ENCODE results near the gene CLEC4G. TPM values are rescaled to one million over a fixed set of nuclear protein-coding genes. Genes with fewer than 3 reads are reported as not detected.

The CLEC4G gene
- total RNA-seq, 2 experiments from 2014 or later = not detected

DNA sequence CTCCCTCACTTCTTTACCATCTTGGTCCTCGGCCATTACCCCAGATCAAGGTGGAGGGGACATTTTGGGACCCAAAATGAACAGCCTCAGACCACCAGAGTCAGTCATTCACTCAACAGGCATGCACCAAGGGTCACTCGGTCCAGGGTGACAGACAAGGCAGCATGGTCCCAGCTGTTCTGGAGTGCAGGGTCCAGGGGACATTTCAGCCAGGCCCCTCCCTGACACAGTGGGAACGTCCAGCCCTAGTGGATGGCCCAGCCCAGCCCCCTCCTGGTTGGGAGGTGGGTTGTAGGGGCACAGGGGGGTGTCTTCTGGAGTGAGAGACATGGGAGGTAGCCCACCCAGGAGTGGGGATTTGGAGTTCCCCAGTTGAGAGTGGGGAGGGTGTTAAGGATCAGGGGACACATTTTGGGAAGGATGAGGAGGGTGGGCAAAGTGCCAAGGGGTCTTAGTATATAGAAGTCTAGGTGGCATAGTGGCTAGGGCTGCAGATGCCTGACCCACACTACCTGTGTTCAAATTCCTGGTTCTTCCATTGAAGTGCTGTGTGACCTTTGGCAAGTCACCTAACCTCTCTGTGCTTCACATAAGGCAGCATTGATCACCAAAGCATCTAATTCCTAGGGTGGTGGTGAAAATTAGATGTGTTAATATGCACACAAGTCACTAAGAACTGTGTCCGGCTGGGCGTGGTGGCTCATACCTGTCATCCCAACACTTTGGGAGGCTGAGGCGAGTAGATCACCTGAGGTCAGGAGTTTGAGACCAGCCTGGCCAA, 27.4 kb downstream of the CLEC4G start:
- peaks cover 26% of the 10 kb centered on the region for H3K4me1 Mint-ChIP-seq
- no peak for ATAC-seq (ENCODE audit: low read depth)
- H3K9me3 Mint-ChIP-seq = no peaks in the 10 kb centered on the region
- peaks cover 11% of the 10 kb centered on the region for H3K27me3 Mint-ChIP-seq
- H3K27ac Mint-ChIP-seq = no peak overlapping the region
- POLR2A ChIA-PET = interaction anchor here (1.0 kb wide), 1 partner anchor 15 kb away, joined by 5 read pairs; no protein-coding TSS in a partner anchor
- H3K36me3 Mint-ChIP-seq = no peaks in the 10 kb centered on the region
- H3K4me3 Mint-ChIP-seq = no peak overlapping the region
- DNase-seq = no peak

DNA sequence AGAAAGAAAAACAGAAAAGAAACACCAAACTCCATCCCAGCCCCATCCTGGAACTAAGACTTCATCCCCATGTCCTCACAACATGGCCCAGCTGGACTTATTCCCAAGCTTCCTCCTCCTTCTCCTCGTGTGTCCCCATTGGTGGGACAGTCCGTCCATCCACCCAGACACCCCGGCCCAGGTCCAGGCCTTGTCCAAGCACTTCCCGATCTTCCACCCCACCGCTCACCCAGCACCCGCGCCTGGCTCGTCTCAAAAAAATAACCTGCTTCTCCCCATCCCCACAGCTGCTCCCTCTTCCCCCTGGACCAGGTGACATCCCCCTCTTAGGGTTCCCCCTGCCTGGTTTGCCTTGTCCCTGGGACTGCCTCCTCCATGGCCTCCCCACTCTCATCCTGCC, 28.6 kb downstream of the CLEC4G start:
- H3K36me3 Mint-ChIP-seq = no peaks in the 10 kb centered on the region
- DNase-seq = no peak
- H3K4me3 Mint-ChIP-seq = no peak overlapping the region
- H3K9me3 Mint-ChIP-seq = no peaks in the 10 kb centered on the region
- POLR2A ChIA-PET = no interaction called here
- peaks cover 26% of the 10 kb centered on the region for H3K4me1 Mint-ChIP-seq
- ATAC-seq (ENCODE audit: low read depth) = no peak
- H3K27me3 Mint-ChIP-seq = peaks cover 17% of the 10 kb centered on the region
- peak overlapping the region; percentile 50 for H3K27ac Mint-ChIP-seq

DNA sequence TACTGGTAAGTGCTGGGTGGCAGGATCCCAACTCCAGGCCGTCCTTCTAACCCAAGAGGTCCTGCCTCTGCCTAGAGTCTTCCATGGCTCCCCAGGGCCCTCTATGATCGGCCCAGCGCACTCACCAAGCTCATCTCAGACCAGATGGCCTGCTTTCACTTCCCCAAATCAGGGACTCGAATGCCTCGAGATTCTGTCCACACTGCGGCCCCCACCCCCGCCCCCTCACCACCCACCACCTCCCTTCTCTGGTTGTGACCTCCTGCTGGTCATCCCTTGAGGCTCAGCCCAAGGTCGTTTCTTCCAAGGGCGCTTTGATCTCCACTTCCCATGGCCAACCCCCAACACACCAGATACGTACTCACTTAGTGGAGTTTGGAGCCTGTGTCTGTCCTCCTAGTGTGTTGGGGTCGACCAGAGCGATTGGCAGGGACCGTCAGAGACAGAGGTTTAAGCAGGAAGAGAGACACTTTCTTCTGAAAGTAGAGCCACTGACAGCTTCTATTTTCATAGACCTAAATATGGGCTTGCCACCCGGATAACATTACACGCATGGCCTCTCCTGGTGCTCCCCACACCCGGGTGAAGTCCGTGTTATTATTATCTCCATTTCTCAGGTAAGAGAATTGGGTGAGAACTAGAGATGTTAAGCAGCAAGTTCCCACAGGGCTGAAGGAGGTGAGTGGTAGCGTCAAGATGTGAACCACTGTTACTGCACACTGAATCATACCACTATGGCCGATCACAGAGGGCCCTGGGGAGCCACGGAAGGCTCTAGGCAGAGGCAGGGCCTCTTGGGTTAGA, 30.1 kb downstream of the CLEC4G start, which contains the start of gene FCER2:
FCER2 (minus strand) TSS at position 478 of the 804 bp plus-strand sequence. CDS start 2,371 bp downstream, outside the sequence.
- Mint-ChIP-seq H3K9me3 (no peaks in the 10 kb centered on the region), H3K27me3 (peaks cover 17% of the 10 kb centered on the region), H3K36me3 (no peaks in the 10 kb centered on the region), H3K4me1 (peaks cover 24% of the 10 kb centered on the region), H3K27ac (peak within 1 kb of the TSS; percentile 43), H3K4me3 (no peak within 1 kb of the TSS)
- ATAC-seq (ENCODE audit: low read depth) (no peak), DNase-seq (no peak)
- POLR2A ChIA-PET = no interaction called here

DNA sequence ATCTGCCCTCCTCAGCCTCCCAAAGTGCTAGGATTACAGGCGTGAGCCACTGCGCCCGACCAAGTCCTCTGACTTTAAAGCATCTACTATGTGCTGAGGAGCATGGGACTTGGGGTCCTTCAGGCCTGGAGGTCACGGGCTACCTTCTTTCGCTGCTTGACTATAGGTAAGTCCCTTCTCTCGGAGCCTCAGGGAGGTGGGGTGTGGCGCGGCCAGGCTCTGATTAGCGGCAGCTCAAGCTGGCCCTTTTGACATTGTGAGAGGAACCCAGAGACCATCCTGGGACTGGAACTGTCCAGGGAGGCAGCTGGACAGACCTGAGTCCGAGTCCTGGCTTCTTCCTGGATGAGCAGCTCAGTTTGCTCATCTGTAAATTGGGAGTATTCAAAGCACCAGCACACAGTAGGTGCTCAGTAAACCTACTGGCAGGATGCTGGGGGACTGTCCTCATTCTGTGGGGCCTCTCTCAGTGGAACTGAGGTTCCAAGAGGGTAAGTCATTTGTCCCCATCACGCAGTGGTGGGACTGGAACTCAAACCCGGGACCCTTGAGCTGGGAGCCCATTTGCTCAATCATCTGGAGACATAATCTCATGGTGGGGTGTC, 30.8 kb downstream of the CLEC4G start:
- H3K27ac Mint-ChIP-seq = no peak overlapping the region
- DNase-seq = no peak
- ATAC-seq (ENCODE audit: low read depth) = no peak
- no peaks in the 10 kb centered on the region for H3K36me3 Mint-ChIP-seq
- H3K27me3 Mint-ChIP-seq = peaks cover 14% of the 10 kb centered on the region
- POLR2A ChIA-PET = no interaction called here
- no peaks in the 10 kb centered on the region for H3K9me3 Mint-ChIP-seq
- peaks cover 17% of the 10 kb centered on the region for H3K4me1 Mint-ChIP-seq
- no peak overlapping the region for H3K4me3 Mint-ChIP-seq

DNA sequence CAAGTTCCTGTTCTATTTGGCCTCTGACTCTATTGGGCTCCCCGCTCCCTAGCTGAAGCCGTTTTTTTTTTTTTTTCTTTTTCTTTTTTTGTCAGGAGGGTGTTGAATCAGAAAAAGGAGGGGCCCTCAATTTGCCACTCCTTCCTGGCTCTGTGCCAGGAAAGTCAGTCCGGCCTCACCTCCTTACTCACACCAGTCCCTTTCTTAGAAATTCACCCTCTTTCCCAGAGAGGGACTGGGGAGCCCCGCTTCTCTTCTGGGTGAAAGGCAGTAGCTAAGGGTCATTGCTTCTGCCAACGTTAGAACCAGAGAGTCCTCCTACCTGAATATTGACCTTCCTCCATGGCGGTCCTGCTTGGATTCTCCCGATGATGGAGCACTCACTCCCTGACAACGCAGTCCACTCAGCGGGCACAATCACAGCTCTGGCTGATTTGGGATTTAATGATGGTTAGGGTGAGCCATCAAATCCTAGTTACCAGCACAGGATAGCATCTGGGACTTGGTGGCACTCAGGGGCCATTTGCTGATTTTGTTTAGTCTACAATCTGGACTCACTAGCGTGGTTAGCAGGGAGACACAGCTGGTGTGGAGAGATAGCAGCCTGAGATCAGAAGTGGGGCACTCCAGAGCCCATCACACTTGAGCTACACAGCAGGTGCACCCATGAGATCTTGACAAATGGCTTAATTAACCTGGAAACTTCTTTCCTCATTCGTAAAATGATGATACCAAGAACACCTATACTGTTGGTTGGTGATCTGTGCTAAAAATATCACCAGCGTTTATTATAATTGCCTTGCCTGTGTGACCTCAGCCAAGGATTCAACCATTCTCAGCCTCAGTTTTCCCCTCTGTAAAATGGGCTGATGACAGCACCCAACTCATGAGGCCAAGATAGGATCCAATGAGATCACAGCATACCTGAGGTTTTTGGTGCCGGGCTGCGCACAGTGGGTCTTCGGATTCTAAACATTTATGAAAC, 32.2 kb downstream of the CLEC4G start:
- H3K4me3 Mint-ChIP-seq = no peak overlapping the region
- POLR2A ChIA-PET = no interaction called here
- DNase-seq = no peak
- no peaks in the 10 kb centered on the region for H3K9me3 Mint-ChIP-seq
- no peaks in the 10 kb centered on the region for H3K36me3 Mint-ChIP-seq
- H3K27ac Mint-ChIP-seq = no peak overlapping the region
- peaks cover 4% of the 10 kb centered on the region for H3K4me1 Mint-ChIP-seq
- no peak for ATAC-seq (ENCODE audit: low read depth)
- H3K27me3 Mint-ChIP-seq = peaks cover 14% of the 10 kb centered on the region

DNA sequence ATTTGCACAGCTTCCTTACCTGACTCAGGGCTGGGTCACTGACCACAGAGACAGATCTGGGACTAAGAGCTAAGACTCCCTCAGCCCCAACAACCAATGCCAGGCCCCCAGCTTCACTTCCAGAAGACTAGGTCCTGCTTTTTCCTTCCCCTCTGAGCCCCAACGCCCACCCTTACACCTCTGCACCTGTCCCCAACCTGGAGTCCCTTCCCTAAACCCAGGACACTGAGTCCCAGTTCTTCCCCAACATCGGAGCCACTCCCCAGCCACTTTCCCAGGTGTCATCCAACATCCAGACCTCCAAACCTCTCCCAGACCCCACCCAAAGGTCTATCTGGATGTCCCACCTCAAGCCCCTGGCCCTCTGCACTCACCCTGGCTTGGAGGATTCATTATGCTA, 32.9 kb downstream of the CLEC4G start:
- POLR2A ChIA-PET = no interaction called here
- H3K27ac Mint-ChIP-seq = no peak overlapping the region
- ATAC-seq (ENCODE audit: low read depth) = no peak
- peaks cover 14% of the 10 kb centered on the region for H3K27me3 Mint-ChIP-seq
- no peaks in the 10 kb centered on the region for H3K9me3 Mint-ChIP-seq
- peaks cover 4% of the 10 kb centered on the region for H3K4me1 Mint-ChIP-seq
- H3K36me3 Mint-ChIP-seq = no peaks in the 10 kb centered on the region
- no peak for DNase-seq
- no peak overlapping the region for H3K4me3 Mint-ChIP-seq

DNA sequence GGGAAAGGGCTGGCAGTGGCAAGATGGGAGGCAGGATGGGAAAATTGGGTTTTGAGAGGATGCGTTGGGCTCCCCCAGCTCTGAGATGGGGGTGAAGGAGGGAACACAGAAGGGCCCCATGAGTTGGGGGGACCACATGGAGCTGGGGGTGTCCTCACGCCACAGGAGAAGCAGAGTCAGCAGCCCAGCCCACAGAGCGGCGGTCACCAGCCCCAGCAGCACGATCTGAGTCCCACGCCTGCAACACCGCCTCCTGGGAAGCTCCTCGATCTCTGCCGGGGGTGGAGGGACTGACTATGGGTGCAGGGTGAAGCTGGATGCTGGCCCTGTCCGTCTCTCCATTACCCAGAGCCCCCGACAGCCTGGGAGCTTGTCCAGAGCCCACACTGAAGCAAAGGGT, 33.3 kb downstream of the CLEC4G start:
- no peak overlapping the region for H3K4me3 Mint-ChIP-seq
- DNase-seq (no peak), ATAC-seq (ENCODE audit: low read depth) (no peak)
- H3K27ac Mint-ChIP-seq = no peak overlapping the region
- POLR2A ChIA-PET = no interaction called here
- no peaks in the 10 kb centered on the region for H3K9me3 Mint-ChIP-seq
- H3K27me3 Mint-ChIP-seq = peaks cover 11% of the 10 kb centered on the region
- H3K4me1 Mint-ChIP-seq = peaks cover 4% of the 10 kb centered on the region
- H3K36me3 Mint-ChIP-seq = no peaks in the 10 kb centered on the region

DNA sequence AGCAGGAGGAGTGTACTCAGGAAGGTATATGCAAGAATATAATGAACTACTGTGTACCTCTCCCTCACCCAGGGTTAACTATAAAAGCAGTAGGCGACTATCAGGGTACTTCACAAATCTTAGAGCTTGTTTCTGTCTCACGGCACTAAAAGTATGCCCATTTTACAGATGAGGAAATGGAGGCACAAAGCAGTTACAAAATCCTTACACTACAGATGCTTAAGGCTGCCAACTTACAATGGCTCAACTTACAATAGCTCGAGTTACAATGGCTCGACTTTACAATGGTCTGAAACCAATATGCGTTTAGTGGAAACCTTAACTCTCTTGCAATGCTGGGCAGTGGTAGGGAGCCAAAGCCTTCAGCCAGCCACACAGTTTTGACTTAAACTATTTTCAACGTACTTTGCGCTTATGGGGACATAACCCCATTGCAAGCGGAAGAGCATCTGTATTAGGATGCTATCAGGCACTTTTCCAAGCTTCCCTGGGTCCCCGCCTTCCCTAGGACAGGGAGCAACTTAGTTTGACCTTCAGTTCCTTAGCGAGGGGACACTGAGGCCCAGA, 34.1 kb downstream of the CLEC4G start:
- peaks cover 2% of the 10 kb centered on the region for H3K4me1 Mint-ChIP-seq
- H3K27ac Mint-ChIP-seq = no peak overlapping the region
- peaks cover 7% of the 10 kb centered on the region for H3K27me3 Mint-ChIP-seq
- ATAC-seq (ENCODE audit: low read depth) (no peak), DNase-seq (no peak)
- no peaks in the 10 kb centered on the region for H3K36me3 Mint-ChIP-seq
- POLR2A ChIA-PET = no interaction called here
- no peak overlapping the region for H3K4me3 Mint-ChIP-seq
- no peaks in the 10 kb centered on the region for H3K9me3 Mint-ChIP-seq

DNA sequence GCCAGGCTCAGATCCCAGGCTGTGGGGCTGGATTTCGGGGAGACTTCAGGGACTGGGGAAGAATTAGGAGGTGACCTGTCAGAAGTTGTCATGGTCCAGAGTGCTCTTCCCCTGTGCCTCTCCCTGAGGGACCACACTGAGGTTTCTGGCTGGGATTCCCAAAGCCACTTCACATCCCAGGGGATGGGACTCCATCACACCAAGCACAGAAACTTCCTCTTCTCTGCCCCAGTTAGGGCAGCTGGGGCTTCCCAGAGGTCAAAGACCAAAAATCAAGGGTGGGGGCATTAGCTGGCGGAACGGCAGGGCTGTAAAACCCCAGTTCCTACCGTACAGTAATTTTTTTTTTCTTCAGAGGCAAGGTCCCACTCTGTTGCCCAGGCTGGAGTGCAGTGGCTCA, 37.4 kb downstream of the CLEC4G start:
- Mint-ChIP-seq H3K36me3 (no peaks in the 10 kb centered on the region), H3K9me3 (no peaks in the 10 kb centered on the region), H3K27me3 (peaks cover 7% of the 10 kb centered on the region), H3K27ac (no peak overlapping the region), H3K4me3 (no peak overlapping the region), H3K4me1 (no peaks in the 10 kb centered on the region)
- POLR2A ChIA-PET = no interaction called here
- DNase-seq = no peak
- ATAC-seq (ENCODE audit: low read depth) = no peak

DNA sequence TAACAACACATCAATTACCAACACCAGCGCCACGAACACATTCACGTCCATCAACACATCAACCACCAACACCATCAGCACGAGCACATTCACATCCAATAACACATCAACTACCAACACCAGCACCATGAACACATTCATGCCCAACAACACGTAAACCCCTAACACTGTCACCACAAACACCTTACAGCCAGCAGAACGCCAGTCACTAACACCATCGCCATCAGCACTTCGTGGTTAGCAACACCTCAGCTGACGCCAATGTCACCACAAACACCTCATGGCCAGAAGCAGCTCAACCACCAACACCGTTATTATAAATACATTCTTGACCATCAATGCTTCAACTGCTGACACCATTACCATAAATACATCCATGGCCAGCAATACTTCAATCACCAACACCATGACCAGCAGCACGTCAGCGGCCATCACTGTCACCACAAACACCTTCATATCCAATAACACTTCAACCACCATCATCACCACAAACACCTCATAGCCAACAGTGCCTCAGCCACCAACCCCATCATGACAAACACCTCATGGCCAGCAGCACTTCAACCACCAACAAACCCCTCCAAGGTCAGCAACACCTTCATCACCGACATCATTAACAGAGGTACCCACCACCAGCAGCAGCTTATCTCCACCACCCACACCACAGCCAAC, 39.4 kb downstream of the CLEC4G start:
- H3K36me3 Mint-ChIP-seq = no peaks in the 10 kb centered on the region
- no peaks in the 10 kb centered on the region for H3K4me1 Mint-ChIP-seq
- no peak for ATAC-seq (ENCODE audit: low read depth)
- no peaks in the 10 kb centered on the region for H3K27me3 Mint-ChIP-seq
- no peaks in the 10 kb centered on the region for H3K9me3 Mint-ChIP-seq
- POLR2A ChIA-PET = no interaction called here
- DNase-seq = no peak
- H3K4me3 Mint-ChIP-seq = no peak overlapping the region
- H3K27ac Mint-ChIP-seq = no peak overlapping the region

DNA sequence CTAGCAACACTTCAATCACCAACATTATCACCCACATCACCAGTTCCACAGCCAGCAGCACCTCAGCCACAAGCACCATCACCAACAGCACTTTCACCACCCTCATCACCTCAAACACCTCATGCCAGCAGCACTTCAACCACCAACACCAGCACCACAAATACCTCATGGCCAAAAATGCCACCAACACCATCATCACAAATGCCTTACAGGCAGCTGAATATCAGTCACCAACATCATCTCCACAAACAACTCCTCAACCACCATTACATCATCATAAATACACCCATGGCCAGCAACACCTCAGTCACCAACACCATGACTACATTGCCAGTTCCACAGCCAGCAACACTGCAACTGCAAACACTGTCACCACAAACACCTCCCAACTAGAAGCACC, 40.4 kb downstream of the CLEC4G start:
- H3K36me3 Mint-ChIP-seq = no peaks in the 10 kb centered on the region
- ATAC-seq (ENCODE audit: low read depth) = no peak
- no peaks in the 10 kb centered on the region for H3K4me1 Mint-ChIP-seq
- DNase-seq = no peak
- H3K27ac Mint-ChIP-seq = no peak overlapping the region
- POLR2A ChIA-PET = no interaction called here
- H3K9me3 Mint-ChIP-seq = no peaks in the 10 kb centered on the region
- no peak overlapping the region for H3K4me3 Mint-ChIP-seq
- H3K27me3 Mint-ChIP-seq = no peaks in the 10 kb centered on the region

DNA sequence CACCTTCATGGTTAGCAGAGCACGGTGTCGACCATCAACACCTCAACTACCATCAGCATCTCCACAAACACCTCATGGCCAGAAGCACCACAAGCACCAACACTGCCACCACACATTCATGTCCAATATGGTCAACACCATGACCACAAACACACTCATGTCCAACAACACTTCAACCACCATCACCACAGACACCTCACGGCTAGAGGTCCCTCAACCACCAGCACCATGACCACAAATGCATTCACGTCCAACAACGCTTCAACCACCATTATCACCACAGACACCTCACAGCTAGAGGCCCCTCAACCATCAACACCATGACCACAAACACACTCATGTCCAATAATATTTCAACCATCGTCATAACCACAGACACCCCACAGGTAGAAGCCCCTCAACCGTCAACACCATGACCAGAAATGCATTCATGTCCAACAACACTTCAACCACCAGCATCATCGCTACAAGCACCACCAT, 41.1 kb downstream of the CLEC4G start:
- H3K27me3 Mint-ChIP-seq = no peaks in the 10 kb centered on the region
- no peaks in the 10 kb centered on the region for H3K4me1 Mint-ChIP-seq
- no peak overlapping the region for H3K4me3 Mint-ChIP-seq
- H3K9me3 Mint-ChIP-seq = no peaks in the 10 kb centered on the region
- ATAC-seq (ENCODE audit: low read depth) = no peak
- no peak for DNase-seq
- no peaks in the 10 kb centered on the region for H3K36me3 Mint-ChIP-seq
- POLR2A ChIA-PET = no interaction called here
- H3K27ac Mint-ChIP-seq = no peak overlapping the region
